Measurements from ENCODE around the gene TRIAP1.

DNA sequence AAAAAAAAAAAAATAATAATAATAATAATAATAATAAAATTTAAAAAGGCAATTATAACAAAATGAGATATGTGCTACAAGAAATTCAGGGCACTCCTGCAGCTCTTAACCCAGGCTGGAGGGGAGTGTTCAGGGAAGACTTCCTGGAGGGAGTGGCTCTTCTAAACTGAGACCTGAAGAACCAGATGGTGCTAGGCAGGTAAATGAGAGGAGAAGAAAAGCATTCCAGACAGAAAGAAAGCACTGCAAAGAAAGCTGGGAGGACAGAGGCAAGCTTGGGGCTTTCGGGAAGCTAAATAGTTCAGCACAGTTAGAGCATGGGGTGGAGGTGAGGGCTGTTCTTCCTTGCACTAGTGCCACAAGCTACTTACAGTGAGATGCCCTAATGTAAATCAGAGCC lies 33.3 kb upstream of the TRIAP1 start:
- TF ChIP-seq, protein P1, sequence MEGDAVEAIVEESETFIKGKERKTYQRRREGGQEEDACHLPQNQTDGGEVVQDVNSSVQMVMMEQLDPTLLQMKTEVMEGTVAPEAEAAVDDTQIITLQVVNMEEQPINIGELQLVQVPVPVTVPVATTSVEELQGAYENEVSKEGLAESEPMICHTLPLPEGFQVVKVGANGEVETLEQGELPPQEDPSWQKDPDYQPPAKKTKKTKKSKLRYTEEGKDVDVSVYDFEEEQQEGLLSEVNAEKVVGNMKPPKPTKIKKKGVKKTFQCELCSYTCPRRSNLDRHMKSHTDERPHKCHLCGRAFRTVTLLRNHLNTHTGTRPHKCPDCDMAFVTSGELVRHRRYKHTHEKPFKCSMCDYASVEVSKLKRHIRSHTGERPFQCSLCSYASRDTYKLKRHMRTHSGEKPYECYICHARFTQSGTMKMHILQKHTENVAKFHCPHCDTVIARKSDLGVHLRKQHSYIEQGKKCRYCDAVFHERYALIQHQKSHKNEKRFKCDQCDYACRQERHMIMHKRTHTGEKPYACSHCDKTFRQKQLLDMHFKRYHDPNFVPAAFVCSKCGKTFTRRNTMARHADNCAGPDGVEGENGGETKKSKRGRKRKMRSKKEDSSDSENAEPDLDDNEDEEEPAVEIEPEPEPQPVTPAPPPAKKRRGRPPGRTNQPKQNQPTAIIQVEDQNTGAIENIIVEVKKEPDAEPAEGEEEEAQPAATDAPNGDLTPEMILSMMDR (optimal IDR thresholded peaks at IDR 0.05 in 1 of 3, IDR thresholded peaks at IDR 0.05 in 1 of 3, conservative IDR thresholded peaks at IDR 0.05 in 1 of 3; ENCODE audit: extremely low read depth in 1 of 3, insufficient read depth in 2 of 3, low read length in 3 of 3), result no peak
- TF ChIP-seq EZH2 (IDR thresholded peaks at IDR 0.05; ENCODE audit: low read length), result no peak
